GM12878 (cell line): ENCODE results near the gene SSC4D. TPM values are rescaled to one million over a fixed set of nuclear protein-coding genes. Genes with fewer than 3 reads are reported as not detected.

Experiments used
- ATAC-seq: fragments of 200-7000 bp; cut with Tn5 transposase; 3 replicates; pipeline ENCODE4 v1.9.1; 2020; ENCODE audit warnings: mild to moderate bottlenecking, moderate library complexity
- BruUV-seq: library from RNA; stranded (reverse); fragments of 400-500 nt; replicated peaks from 2 replicates; lab custom pipeline; 2021; lab: Mats Ljungman, UMichigan
- CTCF ChIA-PET: fragments of 300-600 bp; sonication (Branson Sonifier 250); formaldehyde crosslinking; extraction: SDS; loops from one replicate; lab custom pipeline; 2021; ENCODE audit warnings: inconsistent platforms; lab: Yijun Ruan, JAX
- POLR2A ChIA-PET: fragments of 350-600 bp; formaldehyde crosslinking; extraction: SDS; loops from one replicate; lab custom pipeline; 2021; ENCODE audit warnings: inconsistent platforms; lab: Charles Lee
- RAD21 ChIA-PET: fragments of 300-600 bp; sonication (Branson Sonifier 250); formaldehyde crosslinking; loops from one replicate; lab custom pipeline; 2023; ENCODE audit warnings: antibody characterized with exemption; ENCODE audit not compliant: unreplicated experiment; lab: Charles Lee
- SMC1A ChIA-PET: fragments of 300-600 bp; sonication (Branson Sonifier 250); formaldehyde crosslinking; loops from one replicate; lab custom pipeline; 2023; ENCODE audit not compliant: unreplicated experiment, uncharacterized antibody; lab: Charles Lee
- DNase-seq: peaks from one replicate; pipeline ENCODE4 v3.0.0-alpha.2; 2011; ENCODE audit warnings: low read depth, low spot score
- FAIRE-seq: peaks from 3 replicates; lab custom pipeline; 2011; peaks lifted over from hg19 to GRCh38; lab: Jason Lieb, UNC
- H2AFZ ChIP-seq: 2 replicates; pipeline ENCODE4 v1.6.0; 2011; ENCODE audit warnings: low read depth, low read length, control low read depth; ENCODE audit not compliant: control insufficient read depth
- H3K27ac ChIP-seq: 2 replicates; pipeline ENCODE4 v1.5.1; 2011; ENCODE audit warnings: control low read depth; ENCODE audit not compliant: control insufficient read depth, insufficient read depth
- H3K27me3 ChIP-seq, 2 experiments: replicated peaks in 1 of 2; 2 replicates each; pipeline versions ENCODE4 v1.6.0 to v1.6.1; 2011; ENCODE audit warnings: low read length in 1 of 2; ENCODE audit not compliant: control insufficient read depth in 2 of 2, insufficient read depth in 2 of 2
- H3K36me3 ChIP-seq, 2 experiments: 2 replicates each; pipeline ENCODE4 v1.5.1; 2011; ENCODE audit warnings: low read length in 1 of 2; ENCODE audit not compliant: control insufficient read depth in 2 of 2, insufficient read depth in 2 of 2
- H3K4me1 ChIP-seq: 2 replicates; pipeline ENCODE4 v1.6.1; 2011; ENCODE audit warnings: mild to moderate bottlenecking, low read length, moderate library complexity, mixed read lengths; ENCODE audit not compliant: control insufficient read depth, insufficient read depth
- H3K4me2 ChIP-seq: 2 replicates; pipeline ENCODE4 v1.6.0; 2011; ENCODE audit warnings: control low read depth; ENCODE audit not compliant: control insufficient read depth, insufficient read depth
- H3K4me3 ChIP-seq: fragments of 200-600 bp; sonication (generic); 2 replicates; pipeline ENCODE4 v1.5.1; 2016
- H3K79me2 ChIP-seq: 2 replicates; pipeline ENCODE4 v1.6.0; 2011; ENCODE audit warnings: low read length; ENCODE audit not compliant: control insufficient read depth, insufficient read depth
- H3K9ac ChIP-seq: 2 replicates; pipeline ENCODE4 v1.8.0; 2011; ENCODE audit warnings: low read length, control low read depth, mixed read lengths; ENCODE audit not compliant: control insufficient read depth, insufficient read depth
- H3K9me3 ChIP-seq: replicated peaks from 3 replicates; pipeline ENCODE4 v1.5.1; 2011; ENCODE audit warnings: mild to moderate bottlenecking, low read length; ENCODE audit not compliant: control insufficient read depth, insufficient read depth
- H4K20me1 ChIP-seq: 2 replicates; pipeline ENCODE4 v1.6.0; 2011; ENCODE audit not compliant: control insufficient read depth, insufficient read depth
- ATF2 ChIP-seq: IDR thresholded peaks from 2 replicates; pipeline ENCODE4 v1.6.1; 2012; ENCODE audit warnings: low read length, inconsistent platforms
- ATF3 ChIP-seq: IDR thresholded peaks from 2 replicates; pipeline ENCODE4 v1.6.1; 2011; ENCODE audit warnings: low read depth, mild to moderate bottlenecking, low read length, moderate library complexity, borderline replicate concordance; ENCODE audit errors: extremely low read depth
- CREB1 ChIP-seq: IDR thresholded peaks from 2 replicates; pipeline ENCODE4 v1.6.1; 2012; ENCODE audit warnings: low read depth, mild to moderate bottlenecking, inconsistent platforms
- FOXK2 ChIP-seq: fragments of 450-650 bp; IDR thresholded peaks from 2 replicates; pipeline ENCODE4 v1.6.1; 2017; ENCODE audit warnings: mild to moderate bottlenecking, moderate library complexity
- FOXM1 ChIP-seq: IDR thresholded peaks from 2 replicates; pipeline ENCODE4 v1.6.1; 2012; ENCODE audit warnings: low read depth, mild to moderate bottlenecking, inconsistent platforms, low read length, moderate library complexity
- LARP7 ChIP-seq: fragments of 450-650 bp; IDR thresholded peaks from 2 replicates; pipeline ENCODE4 v1.6.1; 2017; ENCODE audit warnings: mild to moderate bottlenecking
- MLLT1 ChIP-seq: fragments of 450-650 bp; IDR thresholded peaks from 2 replicates; pipeline ENCODE4 v1.6.1; 2016; ENCODE audit warnings: mild to moderate bottlenecking
- MXI1 ChIP-seq: fragments of 150-350 bp; IDR thresholded peaks from 2 replicates; pipeline ENCODE4 v1.6.1; 2011; ENCODE audit warnings: low read depth, mild to moderate bottlenecking, inconsistent platforms, low read length, improper control_type of control experiment
- REST ChIP-seq: IDR thresholded peaks from 2 replicates; pipeline ENCODE4 v1.6.1; 2012; ENCODE audit warnings: mild to moderate bottlenecking, low read depth, low read length
- SMARCA5 ChIP-seq: fragments of 450-650 bp; IDR thresholded peaks from 2 replicates; pipeline ENCODE4 v1.6.1; 2017; ENCODE audit warnings: mild to moderate bottlenecking
- TCF12 ChIP-seq: IDR thresholded peaks from 2 replicates; pipeline ENCODE4 v1.6.1; 2011; ENCODE audit warnings: low read depth, mild to moderate bottlenecking, low read length
- WGBS: methylation state at CpG from one replicate; pipeline ENCODE4 v1.1.6; 2016; ENCODE audit warnings: low lambda C conversion rate; ENCODE audit not compliant: insufficient replicate concordance, insufficient coverage; ENCODE audit errors: missing lambda C conversion rate; 5-methylcytosine and 5-hydroxymethylcytosine counted together
- in situ Hi-C: fragments of 300-500 bp; cut with MboI; formaldehyde crosslinking; loops from 9 replicates; pipeline ENCODE4 v1.14.3; 2018; ENCODE audit warnings: mixed read lengths
- intact Hi-C: fragments of 100-400 bp; cut with micrococcal nuclease; formaldehyde crosslinking; loops from one replicate; pipeline ENCODE4 v1.14.2; 2022; ENCODE audit not compliant: unreplicated experiment
- polyA plus RNA-seq, 11 experiments: library from polyadenylated mRNA; depleted of rRNA in 4 of 11; unstranded in 6 of 11; stranded (reverse) in 5 of 11; fragments of >200 nt; fragmentation: Nextera tagmentation in 4 of 11; fragmentation: Illumina TruSeq in 1 of 11; extraction: Ambion mirVana in 4 of 11; extraction: Trizol in 1 of 11; gene quantifications; 1 replicate in 1 of 11; 2 replicates in 10 of 11; pipeline versions ENCODE4 v1.2.1 to v1.2.3, GENCODE V29; 2011 to 2016; ENCODE audit warnings: inconsistent platforms in 2 of 11, missing spikeins in 2 of 11, low read depth in 1 of 11
- total RNA-seq, 4 experiments: library from RNA; depleted of rRNA in 3 of 4; stranded (reverse); fragments of >200 nt in 3 of 4; fragmentation: Illumina TruSeq in 1 of 4; extraction: Trizol in 1 of 4; gene quantifications; 2 replicates each; pipeline versions ENCODE4 v1.2.1 to v1.2.3, GENCODE V29; 2013 to 2021

The SSC4D gene
- total and polyA plus RNA-seq, 10 of the 15 experiments (the other 5 are each of a cell fraction or from before 2014, with no cell fraction given) = 0.08 to 0.79 (median 0.25) TPM; not detected in 1

- SMC1A ChIA-PET = no interaction called here
- FAIRE-seq (no peak), ATAC-seq (no peak), DNase-seq (no peak)
- 89% methylated on average over 7 of the region's 7 CpGs for WGBS
- H4K20me1 ChIP-seq = no peaks in the 10 kb centered on the region
- in situ Hi-C loops (no loop called here), intact Hi-C loops (no loop called here)
- CTCF ChIA-PET = no interaction called here
- no peak overlapping the region for H3K4me2 ChIP-seq
- H3K9ac ChIP-seq = no peak overlapping the region
- H3K27ac ChIP-seq = no peak overlapping the region
- POLR2A ChIA-PET = no interaction called here
- H3K9me3 ChIP-seq = no peaks in the 10 kb centered on the region
- RAD21 ChIA-PET = no interaction called here
- H3K4me1 ChIP-seq = peaks cover 3% of the 10 kb centered on the region
- H3K27me3 ChIP-seq = no peaks in the 10 kb centered on the region
- H3K36me3 ChIP-seq = no peaks in the 10 kb centered on the region
- no peak for TF ChIP-seq REST
- BruUV-seq = no TSS peak
- H3K79me2 ChIP-seq = no peaks in the 10 kb centered on the region
- no peak overlapping the region for H2AFZ ChIP-seq
- no peak overlapping the region for H3K4me3 ChIP-seq
Observed at GRCh38 chr7:76381814-76382213, 27.7 kb downstream of the SSC4D start.

GRCh38 chr7:76380623-76380966, 28.9 kb downstream of the SSC4D start:
- CTCF ChIA-PET = interaction anchor here (1.1 kb wide), 1 partner anchor 16 kb away, joined by 3 read pairs; no protein-coding TSS in a partner anchor
- Histone ChIP-seq H3K27me3 (no peaks in the 10 kb centered on the region), H3K79me2 (no peaks in the 10 kb centered on the region), H3K9me3 (no peaks in the 10 kb centered on the region), H4K20me1 (no peaks in the 10 kb centered on the region), H3K4me3 (peak overlapping the region; percentile 62; the same call in 1 of the 2 replicates), H3K9ac (no peak overlapping the region), H3K4me2 (peak overlapping the region; percentile 94), H2AFZ (peak overlapping the region; percentile 91; the same call in 1 of the 2 replicates), H3K27ac (no peak overlapping the region), H3K36me3 (no peaks in the 10 kb centered on the region), H3K4me1 (peaks cover 3% of the 10 kb centered on the region)
- in situ Hi-C loops (no loop called here), intact Hi-C loops (no loop called here)
- SMC1A ChIA-PET = interaction anchor here (1.0 kb wide), 1 partner anchor 16 kb away, joined by 3 read pairs; no protein-coding TSS in a partner anchor
- RAD21 ChIA-PET = no interaction called here
- no peak for FAIRE-seq
- POLR2A ChIA-PET = no interaction called here
- no peak for DNase-seq
- WGBS = 92% methylated on average over 7 of the region's 7 CpGs
- no peak for ATAC-seq
- BruUV-seq = no TSS peak
- TF ChIP-seq LARP7 (no peak), FOXK2 (no peak), FOXM1 (no peak), TCF12 (no peak), ATF2 (no peak), MLLT1 (no peak), MXI1 (no peak), CREB1 (no peak), ATF3 (no peak), SMARCA5 (no peak)
